ENCODE measurements around the gene PALMD. TPM values are rescaled to one million over a fixed set of nuclear protein-coding genes. Genes with fewer than 3 reads are reported as not detected.

Gene PALMD
- total and polyA plus RNA-seq, 2 of the 8 experiments (the other 6 are each of a cell fraction or from before 2014, with no cell fraction given) = not detected

GRCh38 chr1:99725996-99726395, 80.1 kb downstream of the PALMD start (continued):
- TF ChIP-seq KDM4A (IDR thresholded peaks at IDR 0.05; ENCODE audit: low read depth, low read length, severe bottlenecking) = no peak
- no peak for TF ChIP-seq JUND (IDR thresholded peaks at IDR 0.05; ENCODE audit: low read length)
- TF ChIP-seq BRCA1 (IDR thresholded peaks at IDR 0.05; ENCODE audit: low read depth, low read length) = no peak
